SHP77 treated with DMSO at 0.1 percent for 48 hours (cell line): Measurements from ENCODE around the gene ALDH4A1.
"Not testable (repeated sequence)": the region's sequence is repeated elsewhere in the genome, so short reads cannot be mapped to it uniquely, and the experiment has no call there.

Source experiments
- DNase-seq: peaks from one replicate; lab custom pipeline; 2025; lab: John Stamatoyannopoulos, UW

The ALDH4A1 gene

DNA sequence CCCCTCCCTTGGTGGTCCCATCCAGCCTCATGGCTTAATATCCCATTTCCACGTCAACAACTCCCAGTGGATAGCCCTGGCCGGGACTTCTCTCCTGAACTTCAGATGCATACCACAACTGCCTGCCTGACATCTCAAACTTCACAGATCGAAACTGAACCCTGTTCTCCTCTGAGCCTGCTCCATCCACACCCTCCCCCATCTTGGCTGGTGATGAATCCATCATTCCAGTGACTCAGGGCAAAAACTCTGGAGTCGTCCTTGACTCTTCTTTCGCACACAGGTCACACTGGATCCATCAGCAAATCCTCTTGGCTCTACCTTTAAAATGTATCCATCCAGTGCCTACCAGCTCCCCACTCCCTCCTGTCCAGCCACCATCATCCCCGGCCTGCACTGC is 46.8 kb downstream of the ALDH4A1 start:
- no peak for DNase-seq

DNA sequence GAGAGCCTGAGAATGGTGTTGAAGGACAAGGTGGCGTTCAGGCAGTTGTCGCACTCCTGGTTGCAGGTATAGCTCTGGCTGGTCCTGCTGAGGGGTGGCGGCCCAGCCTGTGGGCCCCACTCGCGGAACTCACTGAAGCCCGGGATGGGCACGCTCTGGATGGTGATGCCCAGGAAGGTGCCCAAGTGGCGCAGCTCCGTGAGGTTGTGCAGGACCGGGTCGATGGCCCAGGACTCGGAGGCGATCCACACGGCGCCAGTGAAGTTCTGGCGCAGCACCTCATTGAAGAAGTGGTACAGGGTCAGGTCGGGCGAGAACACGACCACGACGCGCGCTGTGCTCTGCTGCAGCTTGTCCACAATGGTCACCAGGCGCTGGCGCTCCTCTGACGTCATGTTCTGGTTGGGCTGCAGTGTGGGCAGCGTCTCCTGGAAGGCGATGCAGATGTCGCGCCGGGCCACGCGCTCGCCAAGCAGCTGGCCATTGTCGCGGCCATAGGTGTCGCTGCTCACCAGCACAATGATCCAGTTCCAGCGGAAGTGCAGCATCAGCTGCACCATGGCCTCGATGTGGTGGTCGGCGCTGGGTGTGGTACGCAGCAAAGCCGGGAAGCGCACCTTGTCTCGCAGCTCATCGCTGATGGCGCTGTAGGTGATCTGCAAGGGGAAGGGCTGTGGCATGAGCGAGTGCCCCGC is 47.9 kb downstream of the ALDH4A1 start:
- DNase-seq: no peak

DNA sequence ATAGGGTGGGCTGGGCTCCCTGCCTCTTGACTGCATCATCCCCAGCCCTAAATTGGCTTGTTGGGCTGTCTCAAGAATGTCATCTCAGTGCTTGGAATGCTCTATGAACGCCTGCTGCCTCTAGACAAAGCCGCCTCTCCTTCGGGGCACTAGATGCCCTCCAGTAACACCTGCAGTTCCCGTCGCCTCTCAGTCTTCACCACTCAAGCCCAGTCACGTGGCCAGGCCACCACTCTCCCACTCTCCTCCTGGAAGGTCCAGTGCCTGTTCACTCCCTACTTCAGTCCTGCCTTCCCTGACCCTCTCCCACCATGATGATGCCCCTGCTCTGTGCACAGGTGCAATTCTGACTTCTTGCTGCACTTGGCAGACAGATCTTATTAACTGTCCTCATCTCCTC is 49.9 kb downstream of the ALDH4A1 start:
- no peak for DNase-seq

DNA sequence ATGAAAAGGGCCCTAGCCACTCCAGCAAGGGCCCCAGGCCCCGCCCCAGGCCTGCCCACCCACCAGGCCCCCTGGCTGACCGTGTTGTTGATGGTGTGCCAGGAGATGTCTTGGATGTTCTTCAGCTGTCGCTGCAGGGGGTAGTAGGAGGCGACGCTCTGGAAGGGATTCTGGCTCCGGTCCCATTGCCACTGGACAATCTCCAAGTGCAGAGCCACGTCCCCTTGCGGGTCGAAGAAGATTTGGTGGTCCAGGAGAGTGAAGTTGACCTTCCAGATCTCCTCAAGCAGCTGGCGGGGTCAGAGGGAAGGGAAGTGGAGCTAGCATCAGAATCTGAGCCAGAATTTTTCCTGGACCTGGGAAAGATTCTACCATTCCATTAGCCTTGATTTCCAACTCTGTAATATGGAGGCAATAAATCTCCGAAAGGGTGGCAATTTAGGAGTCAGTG is 53.1 kb downstream of the ALDH4A1 start:
- no peak for DNase-seq

DNA sequence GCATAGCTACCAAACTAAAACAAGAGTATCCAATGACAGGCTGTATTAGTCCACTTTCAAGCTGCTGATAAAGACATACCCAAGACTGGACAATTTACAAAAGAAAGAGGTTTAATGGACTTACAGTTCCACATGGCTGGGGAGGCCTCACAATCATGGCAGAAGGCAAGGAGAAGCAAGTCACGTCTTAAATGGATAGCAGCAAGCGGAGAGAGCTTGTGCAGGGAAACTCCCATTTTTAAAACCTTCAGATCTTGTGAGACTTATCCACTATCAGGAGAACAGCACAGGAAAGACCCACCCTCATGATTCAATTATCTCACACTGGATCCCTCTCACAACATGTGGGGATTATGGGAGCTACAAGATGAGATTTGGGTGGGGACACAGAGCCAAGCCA is 54.6 kb downstream of the ALDH4A1 start:
- not testable (repeated sequence) for DNase-seq

DNA sequence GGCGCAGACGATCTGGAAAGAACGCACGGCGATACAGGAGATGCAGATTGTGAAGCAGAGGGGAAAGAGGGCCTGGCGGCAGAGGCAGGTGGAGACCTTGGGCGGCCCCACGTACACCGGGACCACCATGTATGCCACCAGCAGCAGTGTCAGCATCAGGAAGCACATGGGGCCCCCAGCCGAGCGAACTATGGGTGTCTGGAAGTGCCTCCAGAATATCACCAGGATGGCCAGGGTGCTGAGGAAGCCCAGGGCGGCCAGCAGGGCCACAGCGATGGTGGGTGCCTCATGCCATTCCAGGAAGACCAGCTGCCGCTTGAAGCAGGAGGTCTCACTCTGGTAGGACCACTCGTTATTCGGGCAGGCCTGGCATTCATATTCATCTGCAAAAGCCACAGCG is 62.2 kb downstream of the ALDH4A1 start:
- no peak for DNase-seq

DNA sequence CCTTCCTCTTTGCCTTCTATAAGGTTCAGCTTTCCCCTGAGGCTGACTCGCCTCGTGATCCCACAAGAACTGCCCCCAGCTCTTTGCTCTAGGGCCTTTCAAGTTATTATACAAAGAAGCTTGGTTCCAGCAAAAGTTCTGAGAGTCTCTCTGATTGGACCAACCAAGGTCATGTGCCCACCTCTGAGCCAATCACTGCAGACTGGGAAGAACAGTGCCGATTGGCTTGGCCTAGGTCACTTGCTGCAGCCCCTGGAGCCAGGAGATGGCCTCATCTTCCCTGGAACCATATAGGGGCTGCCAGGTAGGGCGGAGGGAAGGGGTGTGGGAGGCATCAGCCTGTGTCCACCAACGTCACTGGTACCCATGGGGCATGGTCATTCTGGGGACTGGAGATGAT is 65.7 kb downstream of the ALDH4A1 start:
- DNase-seq: no peak

DNA sequence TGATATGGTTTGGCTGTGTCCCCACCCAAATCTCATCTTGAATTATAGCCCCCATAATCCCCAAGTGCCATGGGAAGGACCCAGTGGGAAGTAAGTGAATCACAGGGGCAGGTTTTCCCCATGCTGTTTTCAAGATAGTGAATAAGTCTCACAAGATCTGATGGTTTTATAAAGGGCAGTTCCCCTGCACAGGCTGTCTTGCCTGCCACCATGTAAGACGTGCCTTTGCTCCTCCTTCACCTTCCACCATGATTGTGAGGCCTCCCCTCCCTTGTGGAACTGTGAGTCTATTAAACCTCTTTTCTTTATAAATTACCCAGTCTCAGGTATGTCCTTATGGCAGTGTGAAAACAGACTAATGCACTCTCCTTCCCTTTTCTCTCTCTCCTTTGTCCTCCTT is 70.0 kb downstream of the ALDH4A1 start:
- not testable (repeated sequence) for DNase-seq

DNA sequence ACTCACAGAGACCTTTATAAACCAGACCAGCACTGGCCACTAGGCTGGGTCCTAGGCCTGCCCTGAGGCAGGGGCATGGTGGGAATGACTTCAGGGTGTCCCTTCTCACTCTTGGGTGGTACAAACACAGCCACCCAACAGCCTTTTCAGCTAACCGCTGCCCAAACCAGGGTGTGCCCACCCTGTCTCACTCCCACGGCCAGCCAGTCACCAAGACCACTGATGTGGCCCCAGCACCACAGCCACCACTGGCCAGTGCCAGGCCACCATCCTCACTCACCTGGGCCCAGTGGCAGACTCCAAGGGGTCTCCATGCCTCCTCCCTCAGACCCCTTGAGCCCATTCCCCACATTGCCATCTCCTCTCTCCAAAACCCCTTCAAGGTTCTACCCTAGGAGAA is 70.7 kb downstream of the ALDH4A1 start:
- DNase-seq: no peak

DNA sequence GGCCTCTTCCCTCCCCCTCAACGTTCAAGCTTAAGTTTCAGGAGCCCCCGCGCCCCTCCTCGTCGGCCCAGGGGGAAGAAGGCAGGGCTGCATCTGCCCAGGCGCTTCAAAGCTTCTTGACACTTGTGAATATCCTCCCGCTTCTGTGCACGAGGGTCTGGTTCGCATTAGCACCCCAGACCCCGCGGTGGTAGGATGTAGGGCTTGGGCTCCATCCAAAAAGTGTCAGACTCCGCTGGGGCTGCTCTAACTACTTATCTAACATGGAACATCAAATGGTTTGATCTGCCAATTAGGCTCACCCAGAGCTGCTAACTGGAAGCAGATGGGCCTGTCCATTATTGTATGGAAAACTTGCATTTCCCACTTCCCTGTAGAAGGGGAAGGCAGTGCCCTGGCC is 71.8 kb downstream of the ALDH4A1 start:
- DNase-seq: no peak

DNA sequence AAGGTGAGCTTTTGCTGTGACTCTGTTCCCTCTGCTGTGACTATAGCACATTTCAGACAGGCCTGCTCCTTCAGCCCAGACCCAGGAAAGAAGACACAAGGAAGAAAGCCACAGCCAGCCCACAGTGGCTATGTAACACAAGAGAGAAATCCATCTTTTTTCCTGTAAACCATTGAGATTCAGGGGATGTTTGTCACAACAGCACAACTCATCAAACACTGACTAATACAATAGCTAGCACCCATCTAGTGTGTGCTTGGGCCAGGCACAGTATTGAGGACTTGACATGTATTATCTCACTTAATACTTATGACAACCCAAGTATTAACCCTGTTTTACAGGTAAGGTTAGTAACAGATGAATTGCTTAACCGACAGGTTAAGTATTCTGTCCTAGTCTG is 72.7 kb downstream of the ALDH4A1 start:
- DNase-seq: no peak

DNA sequence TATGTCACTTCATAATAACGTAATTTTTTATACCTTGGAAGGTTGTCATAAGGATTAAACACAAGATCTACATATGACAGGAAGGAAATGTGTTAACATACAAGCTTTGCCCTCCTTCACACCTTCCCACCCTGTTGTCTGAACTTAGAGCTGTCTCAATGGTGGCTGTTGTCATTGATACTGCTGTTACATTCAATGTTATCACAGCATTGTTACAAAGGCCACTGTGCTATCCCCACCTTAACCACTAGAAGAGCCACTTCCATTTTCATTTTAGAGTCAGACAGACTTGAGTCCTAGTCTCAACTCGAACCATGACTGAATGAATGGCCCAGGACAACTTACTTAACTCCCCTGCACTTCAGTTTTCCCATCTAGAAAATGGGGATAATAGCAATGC is 74.1 kb downstream of the ALDH4A1 start:
- no peak for DNase-seq

DNA sequence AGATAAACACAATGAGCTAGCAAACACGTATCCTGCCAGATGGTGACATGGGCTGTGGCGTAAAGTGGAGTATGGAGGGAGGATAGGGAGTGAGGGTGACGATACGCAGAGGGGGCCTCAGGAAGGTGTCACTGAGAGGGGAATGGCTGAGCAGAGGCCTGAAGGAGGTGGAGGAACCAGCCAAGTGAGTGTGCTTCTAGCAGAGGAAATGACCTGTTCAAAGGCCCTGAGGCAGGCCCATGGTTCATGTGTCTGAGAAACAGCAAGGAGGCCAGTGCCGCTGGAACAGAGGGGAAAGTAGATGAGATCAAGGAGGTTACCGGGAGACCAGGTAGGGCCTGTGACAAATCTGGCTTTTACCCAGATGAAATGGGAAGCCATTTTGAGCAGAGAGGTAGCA is 78.9 kb downstream of the ALDH4A1 start:
- no peak for DNase-seq
